Measurements from ENCODE around the gene ZNF398.

The ZNF398 gene

GRCh38 chr7:149226840-149227494 is 79.7 kb downstream of the ZNF398 start:
- no peak for DNase-seq (ENCODE audit: low read depth in 2 of 2)

GRCh38 chr7:149228831-149229471 is 81.7 kb downstream of the ZNF398 start:
- no peak for DNase-seq (ENCODE audit: low read depth in 2 of 2)

GRCh38 chr7:149229526-149229925 is 82.3 kb downstream of the ZNF398 start:
- no peak for DNase-seq (ENCODE audit: low read depth in 2 of 2)

GRCh38 chr7:149232362-149232761 is 85.1 kb downstream of the ZNF398 start:
- DNase-seq (ENCODE audit: low read depth in 2 of 2) = no peak
